HG03342 (cell line): Measurements from ENCODE around the gene DEPP1.

ENCODE experiments used
- ATAC-seq: cut with Tn5 transposase; IDR thresholded peaks from one replicate; pipeline ENCODE4 v1.9.1; 2021; ENCODE audit warnings: mild to moderate bottlenecking, moderate library complexity; ENCODE audit not compliant: unreplicated experiment

DEPP1 gene

DNA sequence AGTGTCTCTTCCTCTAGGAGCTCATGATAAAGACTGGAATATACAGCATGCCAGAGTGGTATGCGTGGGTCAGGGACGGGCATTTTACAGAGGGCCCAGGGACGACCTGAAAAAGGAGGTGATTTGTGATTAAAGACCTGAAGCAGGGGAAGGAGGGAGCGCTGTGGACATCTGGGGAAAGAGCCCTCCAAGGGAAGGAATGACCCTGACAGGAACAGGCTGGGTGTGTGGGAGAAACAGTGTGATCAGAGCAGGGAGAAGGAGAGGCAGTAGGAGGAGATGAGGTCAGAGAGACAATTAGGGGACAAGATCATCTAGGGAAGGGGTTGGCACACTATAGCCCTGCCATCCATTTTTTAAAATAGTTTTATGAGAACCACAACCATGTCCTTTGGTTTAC is 22.4 kb downstream of the DEPP1 start:
- no peak for ATAC-seq

DNA sequence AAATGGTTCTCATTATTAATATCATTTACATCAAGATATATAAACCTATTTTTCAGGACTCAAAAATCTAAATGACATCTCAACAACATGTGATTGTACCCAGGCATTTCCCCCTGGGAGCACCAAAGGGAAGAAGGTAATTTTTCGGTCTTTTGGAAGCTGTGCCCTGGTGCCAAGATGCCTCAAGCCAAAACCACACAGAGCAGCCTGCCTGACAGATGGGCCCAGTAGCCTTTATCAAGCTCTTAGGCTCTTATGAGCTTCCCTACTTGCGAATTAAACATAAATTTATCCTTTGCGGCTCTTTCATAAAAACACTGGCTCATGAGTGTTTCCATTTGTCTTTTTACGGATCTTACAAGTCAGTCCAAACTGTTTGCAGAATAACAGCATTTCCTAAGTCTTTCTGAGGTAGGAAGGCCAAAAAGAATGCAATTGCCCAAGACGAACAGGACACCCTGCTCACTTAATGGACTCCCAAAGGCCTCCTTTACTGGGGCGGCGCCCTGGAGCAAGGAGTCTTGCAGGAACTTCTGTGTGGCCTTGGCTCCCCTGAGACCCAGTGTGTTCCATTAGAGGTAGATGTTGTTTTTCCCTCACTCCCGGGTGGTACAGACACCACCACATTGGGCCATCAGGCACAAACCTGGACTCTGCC is 23.1 kb downstream of the DEPP1 start:
- no peak for ATAC-seq

DNA sequence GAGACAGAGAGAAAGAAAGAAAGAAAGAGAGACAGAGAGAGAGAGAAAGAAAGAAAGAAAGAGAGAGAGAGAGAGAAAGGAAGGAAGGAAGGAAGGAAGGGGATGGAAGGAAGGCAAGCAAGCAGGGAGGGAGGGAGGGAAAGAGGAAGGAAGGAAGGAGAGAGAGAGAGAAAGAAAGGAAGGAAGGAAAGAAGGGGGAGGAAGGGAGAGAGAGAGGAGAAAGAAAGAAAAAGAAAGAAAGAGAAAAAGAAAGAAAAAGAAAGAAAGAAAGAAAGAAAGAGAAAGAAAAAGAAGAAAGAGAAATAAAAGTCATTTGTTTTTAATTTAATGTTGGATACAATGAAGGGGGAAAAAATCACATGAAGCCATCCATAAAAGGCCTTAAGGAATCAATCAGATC is 23.6 kb downstream of the DEPP1 start:
- no peak for ATAC-seq

DNA sequence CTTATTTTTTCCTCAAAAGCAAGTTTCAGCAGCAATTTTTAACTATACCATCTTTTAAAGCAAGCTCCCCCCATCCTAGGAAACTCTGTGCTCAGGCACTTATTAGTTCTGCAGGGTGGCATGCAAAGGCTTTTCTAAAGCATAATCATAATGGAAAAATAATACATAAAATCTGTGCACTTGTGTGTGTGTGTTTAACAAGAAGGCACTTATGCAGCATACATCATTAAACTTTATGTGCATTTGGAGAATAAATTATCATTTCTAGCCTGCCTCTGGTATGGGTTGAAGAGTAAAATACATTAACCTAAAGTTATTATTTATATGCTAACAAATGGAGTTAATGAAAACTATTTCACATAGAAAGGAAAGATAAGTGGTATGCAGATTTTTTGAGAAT is 24.6 kb downstream of the DEPP1 start:
- no peak for ATAC-seq

DNA sequence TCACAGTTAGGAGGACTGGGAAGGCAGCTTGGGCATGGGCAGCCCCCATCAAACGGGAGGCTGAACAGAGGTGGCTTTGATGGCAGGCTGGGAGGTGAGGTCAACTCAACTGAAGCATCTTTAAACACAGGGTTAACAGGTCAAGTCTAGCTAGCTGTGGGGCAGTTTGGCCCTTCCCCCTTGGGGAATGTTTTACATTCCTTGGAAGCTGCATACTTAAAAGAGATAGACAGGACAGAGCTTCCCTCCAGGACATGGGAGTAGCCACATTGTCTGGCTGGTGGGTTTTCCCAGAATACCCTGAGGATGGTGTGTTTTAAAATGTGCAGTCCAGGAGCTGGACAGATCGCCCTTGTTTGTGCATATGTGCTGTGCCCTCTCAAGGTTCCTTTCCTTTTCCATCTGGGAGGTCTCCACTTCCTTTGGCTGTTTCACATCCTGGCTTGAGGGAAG is 25.8 kb downstream of the DEPP1 start:
- ATAC-seq, result no peak

DNA sequence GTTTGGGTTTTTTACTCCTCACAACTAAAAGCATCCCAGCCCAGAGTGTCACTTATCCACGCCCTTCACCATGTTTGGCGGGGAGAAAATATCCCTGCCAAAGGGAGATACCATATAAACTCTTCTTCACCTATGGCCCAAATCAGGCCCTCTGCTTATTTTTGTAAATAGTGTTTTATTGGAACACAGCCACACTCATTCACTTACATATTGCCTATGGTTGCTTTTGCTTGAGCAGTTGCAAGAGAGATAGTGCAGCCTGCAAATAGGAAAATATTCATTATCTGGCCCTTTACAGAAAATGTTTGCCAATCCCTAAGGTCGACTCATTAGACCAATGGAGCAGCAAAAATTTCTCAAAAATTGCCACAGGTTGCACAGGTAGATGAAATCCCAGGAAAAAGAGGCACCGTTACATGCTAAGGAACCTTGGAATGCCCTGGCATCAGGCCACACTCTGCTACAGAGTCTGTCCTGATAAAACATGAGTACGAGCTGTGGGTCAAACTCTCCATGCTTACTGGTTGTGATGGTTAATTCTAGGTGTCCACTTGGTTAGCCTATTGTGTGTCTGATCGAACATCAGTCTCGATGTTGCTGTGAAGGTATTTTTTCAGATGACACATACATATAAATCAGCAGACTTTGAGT is 26.9 kb downstream of the DEPP1 start:
- ATAC-seq, result no peak

DNA sequence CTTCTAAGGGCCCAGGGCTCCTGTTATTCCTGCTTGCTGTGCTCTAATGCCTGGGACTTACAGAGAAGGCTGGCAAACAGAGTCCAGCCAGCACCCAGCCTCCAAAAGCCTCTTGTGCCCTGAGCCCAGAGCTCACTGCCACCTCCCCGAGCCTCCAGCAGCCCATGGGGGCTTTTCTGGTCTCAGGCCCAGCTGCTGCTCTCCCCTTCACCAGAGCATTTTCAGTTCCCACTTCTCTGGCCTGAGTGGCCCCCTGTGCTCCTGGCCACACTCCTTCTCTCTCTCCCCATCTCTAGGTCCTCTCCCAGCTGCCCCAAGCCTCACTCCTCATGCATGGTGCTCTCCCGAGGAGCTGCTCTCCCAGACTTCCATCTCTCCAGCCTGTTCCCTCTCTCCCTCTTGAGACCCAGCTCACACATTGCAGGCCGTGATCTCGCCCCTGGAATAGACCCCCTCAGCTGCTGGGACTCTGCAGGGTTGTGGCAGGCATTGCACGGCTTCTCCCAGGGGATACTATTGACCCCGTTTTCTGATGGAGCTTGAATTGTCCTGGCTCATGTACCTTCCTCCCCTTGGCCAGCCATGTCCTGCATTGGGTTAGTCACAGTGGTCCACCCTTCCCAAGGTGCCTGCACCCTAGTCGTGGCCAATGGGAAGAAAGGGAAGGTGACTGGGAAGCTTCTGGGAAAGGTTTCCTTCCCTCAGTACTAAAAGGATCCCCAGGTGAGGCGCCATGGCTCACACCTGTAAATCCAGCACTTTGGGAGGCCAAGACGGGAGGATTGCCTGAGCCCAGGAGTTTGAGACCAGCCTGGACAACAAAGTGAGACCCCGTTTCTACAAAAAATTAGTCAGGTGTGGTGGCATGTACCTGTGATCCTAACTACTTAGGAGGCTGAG is 28.0 kb downstream of the DEPP1 start:
- no peak for ATAC-seq

DNA sequence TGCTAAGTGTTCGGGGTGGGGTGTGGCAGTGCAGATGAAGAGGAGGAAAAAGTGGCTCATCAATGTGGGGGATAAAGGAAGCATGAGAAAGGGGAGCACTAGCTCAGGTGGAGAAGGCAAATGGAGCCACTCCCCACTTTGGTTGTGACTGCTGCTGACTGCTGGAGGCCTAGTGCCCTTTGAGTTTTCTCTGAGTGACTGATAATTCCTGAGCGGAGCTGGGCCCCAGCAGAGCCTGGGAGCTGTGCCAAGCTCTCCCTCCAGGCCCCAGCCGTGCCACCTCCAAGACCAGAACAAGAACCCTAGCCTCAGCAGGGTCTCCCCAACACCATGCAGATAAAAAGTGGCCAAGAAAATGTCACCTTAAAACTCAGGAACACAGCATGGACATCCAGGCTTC is 28.7 kb downstream of the DEPP1 start:
- no peak for ATAC-seq

DNA sequence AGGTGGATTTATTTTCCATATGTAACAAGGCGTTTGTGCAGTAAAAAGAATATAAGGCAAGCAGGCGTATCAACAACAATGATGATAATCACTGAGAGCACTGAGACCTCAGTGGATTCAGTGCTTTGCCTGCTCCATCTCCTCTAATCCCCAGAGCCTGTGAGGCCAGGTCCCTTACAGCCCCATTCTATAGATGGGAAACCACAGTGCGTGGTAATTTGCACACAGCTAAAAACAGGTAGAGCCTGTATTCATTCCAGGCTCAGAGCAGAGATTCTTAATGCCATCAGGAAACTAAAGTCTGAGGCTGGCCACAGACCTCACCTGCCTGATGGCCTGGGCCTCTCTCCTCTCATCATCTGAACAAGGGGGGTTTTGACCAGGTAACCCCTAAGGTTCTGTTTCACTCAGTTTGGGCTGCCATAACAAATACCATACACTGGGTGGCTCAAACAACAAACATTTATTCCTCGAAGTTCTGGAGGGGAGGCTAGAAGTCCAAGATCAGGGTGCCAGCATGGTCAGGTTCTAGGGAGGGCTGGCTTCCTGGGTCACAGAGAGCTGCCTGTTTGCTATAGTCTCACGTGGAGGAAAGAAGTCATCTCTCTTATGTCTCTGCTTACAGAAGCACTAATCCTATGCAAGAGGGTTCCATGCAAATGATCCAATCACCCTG is 29.3 kb downstream of the DEPP1 start:
- no peak for ATAC-seq

DNA sequence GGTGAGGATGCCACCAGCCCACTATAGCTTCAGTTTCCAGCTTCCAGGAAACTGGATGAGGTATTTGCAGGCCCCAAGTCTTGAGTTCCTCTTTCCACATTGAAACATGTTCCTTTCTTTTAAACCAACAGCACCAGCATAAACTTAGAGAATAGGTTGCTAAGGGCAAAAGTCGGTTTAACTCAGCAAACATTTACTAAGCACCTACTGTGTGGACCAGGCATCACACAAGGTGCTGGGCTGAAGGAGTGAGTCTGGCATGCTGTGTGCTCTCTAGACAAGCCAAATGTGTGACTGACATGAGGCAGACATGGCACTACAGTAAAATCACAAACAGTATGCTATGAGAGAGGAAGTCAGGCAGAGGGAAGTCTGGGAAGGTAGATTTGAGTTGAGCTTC is 30.0 kb downstream of the DEPP1 start:
- no peak for ATAC-seq

DNA sequence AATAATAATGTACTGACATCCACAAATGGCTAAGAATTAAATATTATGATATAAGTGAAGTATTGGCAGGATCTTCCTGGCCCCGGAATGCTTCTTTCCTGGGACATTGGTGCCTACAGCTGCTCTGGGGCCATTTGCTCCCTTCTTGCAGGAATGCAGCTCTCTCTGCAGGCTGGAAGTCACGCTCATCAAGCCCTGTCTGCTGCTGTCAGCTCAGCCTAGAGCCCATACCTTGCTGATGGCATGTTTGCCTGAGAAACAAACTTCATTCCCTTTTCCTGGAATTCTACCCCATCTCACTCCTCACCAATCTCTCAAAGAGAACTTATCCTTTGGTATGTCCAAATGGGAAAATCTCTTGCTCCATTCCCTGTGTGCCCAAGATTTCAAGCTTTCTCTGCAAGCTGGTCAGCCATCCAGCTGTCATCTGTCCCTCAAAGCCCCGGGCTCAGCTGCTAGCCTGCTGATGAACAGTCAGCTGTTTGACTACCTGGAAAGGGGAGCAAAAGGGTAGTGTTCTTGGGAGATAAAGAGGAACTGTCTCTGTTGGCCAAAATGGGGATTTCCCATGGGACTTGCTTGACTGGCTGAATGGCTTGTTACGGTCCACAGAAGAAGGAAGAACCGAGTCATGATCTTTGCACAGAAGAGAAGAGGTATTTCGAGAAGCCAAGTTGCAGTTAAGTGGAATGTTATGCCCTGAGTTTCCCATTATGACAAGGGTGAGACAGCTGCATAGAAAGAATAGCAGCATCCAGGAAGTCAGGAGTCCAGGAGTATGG is 31.0 kb downstream of the DEPP1 start:
- ATAC-seq, result peak; percentile 57

DNA sequence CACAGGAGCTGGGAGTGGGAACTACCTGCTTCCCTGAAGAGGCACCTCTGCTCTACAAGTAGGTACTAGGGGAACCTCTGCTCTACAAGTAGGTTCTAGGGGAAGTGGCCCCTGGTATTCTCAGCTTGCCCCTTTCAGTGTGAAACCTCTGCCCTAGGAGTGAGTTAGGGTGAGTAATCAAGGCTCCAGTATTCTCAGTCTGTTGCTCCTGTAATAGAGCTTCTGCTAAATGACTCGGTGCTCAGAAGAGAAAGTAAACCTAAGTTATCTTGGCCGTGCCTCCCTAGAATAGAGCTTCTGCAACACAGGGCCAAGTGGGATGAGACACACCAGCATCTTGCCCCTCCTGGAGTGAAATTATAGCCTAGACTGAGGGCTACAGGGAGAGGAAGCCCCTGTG is 32.4 kb downstream of the DEPP1 start:
- ATAC-seq, result peak; percentile 66

DNA sequence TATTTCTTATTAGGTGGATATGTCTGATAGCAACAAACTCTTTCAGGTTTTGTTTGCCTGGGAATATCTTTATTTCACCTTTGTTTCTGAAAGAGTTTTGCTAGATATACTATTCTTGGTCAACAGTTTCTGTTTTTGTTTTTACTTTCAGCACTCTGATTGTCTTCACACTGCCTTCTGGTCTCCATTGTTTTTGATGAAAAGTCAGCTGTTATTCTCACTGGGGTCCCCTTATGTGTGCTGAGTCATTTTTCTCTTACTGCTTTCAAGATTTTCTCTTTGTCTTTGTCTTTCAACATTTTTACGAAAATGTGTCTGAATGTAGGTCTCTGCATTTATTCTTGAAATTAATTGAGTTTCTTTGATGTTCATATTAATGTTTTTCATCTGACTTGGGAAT is 34.3 kb downstream of the DEPP1 start:
- ATAC-seq, result no peak

DNA sequence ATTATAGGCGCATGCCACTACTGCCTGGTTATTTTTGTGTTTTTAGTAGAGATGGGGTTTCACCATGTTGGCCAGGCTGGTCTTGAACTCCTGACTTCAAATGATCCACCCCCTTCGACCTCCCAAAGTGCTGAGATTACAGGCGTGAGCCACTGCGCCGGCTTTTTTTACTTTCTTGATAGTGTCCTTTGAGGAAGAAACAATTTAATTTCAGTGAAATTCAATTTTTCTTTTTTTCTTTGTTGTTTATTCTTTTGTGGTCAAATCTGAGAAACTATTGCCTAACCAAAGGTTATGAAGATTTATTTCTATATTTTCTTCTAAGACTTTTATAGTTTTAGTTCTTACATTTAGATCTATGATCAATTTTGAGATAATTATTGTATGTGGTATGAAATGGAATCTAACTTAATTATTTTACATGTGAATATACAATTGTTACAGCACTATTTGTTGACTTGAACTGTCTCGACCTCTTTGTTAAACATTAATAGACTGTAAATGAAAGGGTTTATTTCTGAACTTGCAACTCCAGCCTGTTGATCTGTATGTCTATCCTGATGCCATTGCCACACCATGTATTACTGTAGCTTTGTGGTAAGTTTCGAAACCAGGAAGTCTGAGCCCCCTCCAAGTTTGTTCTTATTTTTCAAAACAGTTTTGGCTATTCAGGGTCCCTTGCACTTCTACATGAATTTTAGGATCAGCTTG is 38.8 kb downstream of the DEPP1 start:
- ATAC-seq, result no peak

DNA sequence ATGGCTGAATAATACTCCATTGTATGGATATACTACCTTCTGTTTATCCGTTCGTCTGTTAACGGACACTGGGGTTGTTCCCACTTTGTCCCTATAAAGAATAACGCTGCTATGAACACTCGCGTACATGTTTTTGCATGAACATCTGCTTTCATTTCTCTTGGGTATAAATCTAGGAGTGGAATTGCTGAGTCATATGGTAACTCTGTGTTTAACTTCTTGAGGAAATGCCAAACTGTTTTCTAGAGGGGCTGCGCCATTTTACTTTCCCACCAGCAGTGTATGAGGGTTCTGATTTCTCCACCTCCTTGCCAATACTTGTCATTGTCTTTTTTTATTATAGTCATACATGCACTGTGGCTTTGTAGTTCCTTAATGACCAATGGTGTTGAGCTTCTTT is 39.7 kb downstream of the DEPP1 start:
- no peak for ATAC-seq

DNA sequence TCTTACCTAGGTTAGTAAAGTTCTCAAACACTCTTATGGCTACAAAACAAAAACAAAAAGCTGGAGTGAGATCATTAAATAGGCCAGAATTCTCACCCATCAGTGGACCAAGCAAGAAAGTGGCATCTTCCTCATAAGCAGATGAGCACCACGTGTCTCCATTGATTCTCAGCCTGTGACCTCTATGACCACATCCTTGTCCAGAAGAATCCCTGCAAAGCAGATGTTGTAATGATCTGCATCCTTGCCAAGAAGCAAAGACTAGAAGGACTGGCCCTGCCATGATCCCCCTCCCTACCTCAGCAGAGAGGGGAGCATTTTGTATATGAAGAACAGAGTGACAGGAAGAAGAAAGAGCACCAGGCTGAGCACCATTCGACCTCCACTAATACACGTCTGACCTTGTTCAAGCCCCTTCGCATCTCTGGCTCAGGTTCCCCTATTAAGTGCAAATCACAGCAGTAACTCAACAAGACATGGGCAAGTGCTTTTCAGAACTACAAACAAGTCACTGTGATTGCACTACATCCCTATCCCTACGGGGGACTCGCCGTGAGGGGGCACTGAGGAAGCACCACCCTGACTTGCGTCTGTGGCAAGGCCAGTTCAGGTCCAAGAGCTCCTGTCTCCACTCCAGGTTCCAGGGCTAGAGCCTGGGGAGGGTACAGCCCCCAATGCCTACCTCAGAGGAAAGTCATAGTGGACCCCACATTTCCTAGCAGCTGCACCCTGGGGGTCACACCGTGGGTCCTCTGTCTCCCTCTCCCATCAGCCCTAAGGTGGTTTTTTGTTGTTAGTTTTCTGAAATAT is 41.2 kb downstream of the DEPP1 start:
- no peak for ATAC-seq

DNA sequence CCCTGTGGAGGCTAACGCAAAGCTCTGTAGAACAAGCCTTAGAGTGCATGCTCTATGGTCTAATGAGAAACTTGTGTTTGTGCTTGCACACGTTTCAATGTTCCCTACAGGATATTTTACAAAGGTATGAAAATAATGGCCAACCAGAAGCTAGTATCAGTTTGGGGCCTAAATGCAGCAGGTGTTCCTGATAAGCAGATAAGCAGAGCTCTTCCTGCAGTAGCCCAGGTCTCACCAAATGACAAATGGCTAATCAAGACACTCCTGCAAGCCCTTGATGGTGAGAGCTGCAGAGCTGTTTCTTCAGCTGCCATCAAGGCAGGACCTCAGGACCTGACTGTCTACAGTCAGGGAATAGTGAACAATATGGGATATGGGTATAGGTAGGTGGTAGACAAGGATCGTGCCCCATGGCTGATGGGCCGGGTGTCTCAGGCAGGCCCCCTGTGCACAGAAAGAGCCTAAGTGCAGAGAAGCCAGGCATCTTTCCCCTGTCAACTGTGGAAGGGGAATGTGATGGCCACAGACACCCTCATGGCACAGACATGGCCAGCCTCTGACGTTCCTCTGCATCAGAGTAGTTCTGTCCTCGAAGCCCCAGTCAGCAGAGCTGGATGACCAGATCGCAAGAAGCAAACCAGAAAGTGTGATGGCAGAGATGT is 42.2 kb downstream of the DEPP1 start:
- no peak for ATAC-seq

DNA sequence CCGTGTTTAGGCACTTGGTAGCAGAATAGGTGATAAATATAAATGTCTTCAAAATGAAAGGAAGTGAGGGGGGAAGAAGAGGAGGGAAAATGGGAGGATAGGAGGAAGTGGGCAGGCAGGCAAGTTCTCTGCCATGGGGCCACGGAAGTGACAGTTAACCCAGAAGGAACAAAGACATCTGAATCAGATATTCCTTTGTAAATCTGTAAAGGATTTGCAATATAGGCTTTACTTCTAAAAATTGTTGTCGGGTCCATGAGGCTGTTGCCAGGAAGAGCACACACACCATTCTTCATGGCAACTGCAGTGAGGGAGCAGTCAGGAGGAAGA is 42.7 kb downstream of the DEPP1 start:
- no peak for ATAC-seq
